Measurements from ENCODE around the gene DPPA4. TPM values are rescaled to one million over a fixed set of nuclear protein-coding genes. Genes with fewer than 3 reads are reported as not detected.

DPPA4 gene
- total and polyA plus RNA-seq, 2 donors (not counting 1 experiment from before 2014, with no cell fraction given): 2.8 to 3.3 TPM

- ATAC-seq (ENCODE audit: low read depth): no peak
Observed at GRCh38 chr3:109373933-109374332, 36.6 kb upstream of the DPPA4 start.

GRCh38 chr3:109372639-109373038, 35.3 kb upstream of the DPPA4 start:
- H3K4me1 ChIP-seq (ENCODE audit: control insufficient read depth in 2 of 2, insufficient read depth in 2 of 2, low read length in 2 of 2): no peaks in the 10 kb centered on the region
- no peaks in the 10 kb centered on the region for H3K9me3 ChIP-seq (ENCODE audit: control extremely low read depth in 1 of 3, control insufficient read depth in 2 of 3, insufficient read depth in 1 of 3, low read length in 2 of 3)
- no peak overlapping the region for H3K4me3 ChIP-seq (ENCODE audit: control extremely low read depth in 1 of 5, extremely low read depth in 1 of 5, insufficient read depth in 1 of 5, low read depth in 2 of 5, low read length in 4 of 5)
- ATAC-seq (ENCODE audit: low read depth) (no peak), DNase-seq (no peak)
- no peaks in the 10 kb centered on the region for H3K36me3 ChIP-seq (replicated peaks in 1 of 2; ENCODE audit: control extremely low read depth in 1 of 2, control insufficient read depth in 1 of 2, extremely low read depth in 1 of 2, insufficient read depth in 2 of 2, low read length in 1 of 2)
- Mint-ChIP-seq H3K4me1 (no peaks in the 10 kb centered on the region), H3K27ac (no peak overlapping the region), H3K4me3 (no peak overlapping the region), H3K9me3 (ENCODE audit: insufficient read depth) (no peaks in the 10 kb centered on the region), H3K27me3 (no peaks in the 10 kb centered on the region)
- H3K27ac ChIP-seq (ENCODE audit: low read length in 2 of 2): no peak overlapping the region
- no peak overlapping the region for H3K9ac ChIP-seq (ENCODE audit: low read length)
- H2AFZ ChIP-seq (ENCODE audit: insufficient read depth, low read depth, low read length, poor library complexity, severe bottlenecking): no peak overlapping the region
- POLR2A ChIA-PET: no interaction called here
- no peaks in the 10 kb centered on the region for H3K79me2 ChIP-seq (ENCODE audit: control insufficient read depth, insufficient read depth, low read length)
- H3K27me3 ChIP-seq (replicated peaks in 1 of 4; ENCODE audit: control extremely low read depth in 1 of 4, control insufficient read depth in 3 of 4, insufficient read depth in 4 of 4, low read length in 3 of 4): no peaks in the 10 kb centered on the region
- TF ChIP-seq CTCF (IDR thresholded peaks at IDR 0.05) (no peak), EZH2 (IDR thresholded peaks at IDR 0.05; ENCODE audit: borderline replicate concordance, insufficient read depth, low read depth, low read length, poor library complexity, severe bottlenecking) (no peak)
- CTCF ChIA-PET: no interaction called here
- H4K20me1 ChIP-seq (ENCODE audit: control insufficient read depth, insufficient read depth, low read length, poor library complexity, severe bottlenecking): no peaks in the 10 kb centered on the region
- intact Hi-C loops (cut with micrococcal nuclease): no loop called here
- H3K4me2 ChIP-seq (replicated peaks; ENCODE audit: low read depth, low read length, poor library complexity, severe bottlenecking): no peak overlapping the region

More at GRCh38 chr3:109373933-109374332, 36.6 kb upstream of the DPPA4 start:
- no peak for DNase-seq
- no peaks in the 10 kb centered on the region for H3K9me3 Mint-ChIP-seq (ENCODE audit: insufficient read depth)
- Histone ChIP-seq H3K9ac (ENCODE audit: low read length) (no peak overlapping the region), H3K4me3 (ENCODE audit: control extremely low read depth in 1 of 5, extremely low read depth in 1 of 5, insufficient read depth in 1 of 5, low read depth in 2 of 5, low read length in 4 of 5) (no peak overlapping the region), H3K9me3 (ENCODE audit: control extremely low read depth in 1 of 3, control insufficient read depth in 2 of 3, insufficient read depth in 1 of 3, low read length in 2 of 3) (no peaks in the 10 kb centered on the region), H3K4me1 (ENCODE audit: control insufficient read depth in 2 of 2, insufficient read depth in 2 of 2, low read length in 2 of 2) (no peaks in the 10 kb centered on the region), H3K27me3 (replicated peaks in 1 of 4; ENCODE audit: control extremely low read depth in 1 of 4, control insufficient read depth in 3 of 4, insufficient read depth in 4 of 4, low read length in 3 of 4) (no peaks in the 10 kb centered on the region), H2AFZ (ENCODE audit: insufficient read depth, low read depth, low read length, poor library complexity, severe bottlenecking) (no peak overlapping the region), H4K20me1 (ENCODE audit: control insufficient read depth, insufficient read depth, low read length, poor library complexity, severe bottlenecking) (no peaks in the 10 kb centered on the region), H3K4me2 (replicated peaks; ENCODE audit: low read depth, low read length, poor library complexity, severe bottlenecking) (no peak overlapping the region), H3K79me2 (ENCODE audit: control insufficient read depth, insufficient read depth, low read length) (no peaks in the 10 kb centered on the region), H3K27ac (ENCODE audit: low read length in 2 of 2) (no peak overlapping the region), H3K36me3 (replicated peaks in 1 of 2; ENCODE audit: control extremely low read depth in 1 of 2, control insufficient read depth in 1 of 2, extremely low read depth in 1 of 2, insufficient read depth in 2 of 2, low read length in 1 of 2) (no peaks in the 10 kb centered on the region)
- WGBS (ENCODE audit: insufficient coverage): no CpG with 5 or more reads among the region's 2 CpGs
- intact Hi-C loops (cut with micrococcal nuclease): no loop called here
- H3K4me1 Mint-ChIP-seq: no peaks in the 10 kb centered on the region
- H3K27ac Mint-ChIP-seq: no peak overlapping the region
- CTCF ChIA-PET: no interaction called here
- TF ChIP-seq CTCF (IDR thresholded peaks at IDR 0.05) (no peak), EZH2 (IDR thresholded peaks at IDR 0.05; ENCODE audit: borderline replicate concordance, insufficient read depth, low read depth, low read length, poor library complexity, severe bottlenecking) (no peak)
- no peak overlapping the region for H3K4me3 Mint-ChIP-seq
- POLR2A ChIA-PET: no interaction called here
- H3K27me3 Mint-ChIP-seq: no peaks in the 10 kb centered on the region

All from B cell (primary cell).